ENCODE results near the gene SLC7A8. TPM values are rescaled to one million over a fixed set of nuclear protein-coding genes. Genes with fewer than 3 reads are reported as not detected.

Gene SLC7A8
- total and polyA plus RNA-seq, 11 donors: 7.3 to 34.1 (median 14.2) TPM

DNA sequence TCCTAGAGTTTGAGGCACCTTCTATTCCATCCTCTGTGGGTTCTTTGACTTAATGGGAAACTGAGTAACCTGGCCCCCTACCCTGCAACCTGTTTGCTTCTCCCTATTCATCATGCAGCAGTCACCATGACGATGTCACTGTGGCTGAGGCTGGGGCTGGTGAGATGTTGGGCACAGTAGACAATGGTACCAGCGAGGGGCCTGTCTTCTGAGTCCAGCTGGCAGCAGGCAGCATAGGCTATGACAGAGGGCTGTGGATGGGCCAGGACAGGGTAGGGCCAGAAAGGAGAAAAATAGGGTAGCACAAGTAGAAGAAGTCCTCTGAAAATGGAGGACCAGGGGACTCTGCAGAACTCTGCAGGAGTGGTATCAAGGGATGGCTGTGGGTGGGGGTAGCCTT, 80.7 kb downstream of the SLC7A8 start:
- 95 to 100% (median 98%) methylated on average over 2 of the region's 2 CpGs for WGBS, 4 donors
- DNase-seq: no peak
- Histone ChIP-seq H3K27me3 (no peaks in the 10 kb centered on the region), H3K4me3 (no peak overlapping the region), H3K4me1 (peaks cover 0 to 21% (median 4%) of the 10 kb centered on the region in 12 donors), H3K9me3 (no peaks in the 10 kb centered on the region), H3K27ac (no peak overlapping the region), H3K36me3 (peaks cover 0 to 21% (median 11%) of the 10 kb centered on the region in 9 donors)
- no peak for TF ChIP-seq POLR2A (IDR thresholded peaks at IDR 0.05)
- TF ChIP-seq, protein P1, sequence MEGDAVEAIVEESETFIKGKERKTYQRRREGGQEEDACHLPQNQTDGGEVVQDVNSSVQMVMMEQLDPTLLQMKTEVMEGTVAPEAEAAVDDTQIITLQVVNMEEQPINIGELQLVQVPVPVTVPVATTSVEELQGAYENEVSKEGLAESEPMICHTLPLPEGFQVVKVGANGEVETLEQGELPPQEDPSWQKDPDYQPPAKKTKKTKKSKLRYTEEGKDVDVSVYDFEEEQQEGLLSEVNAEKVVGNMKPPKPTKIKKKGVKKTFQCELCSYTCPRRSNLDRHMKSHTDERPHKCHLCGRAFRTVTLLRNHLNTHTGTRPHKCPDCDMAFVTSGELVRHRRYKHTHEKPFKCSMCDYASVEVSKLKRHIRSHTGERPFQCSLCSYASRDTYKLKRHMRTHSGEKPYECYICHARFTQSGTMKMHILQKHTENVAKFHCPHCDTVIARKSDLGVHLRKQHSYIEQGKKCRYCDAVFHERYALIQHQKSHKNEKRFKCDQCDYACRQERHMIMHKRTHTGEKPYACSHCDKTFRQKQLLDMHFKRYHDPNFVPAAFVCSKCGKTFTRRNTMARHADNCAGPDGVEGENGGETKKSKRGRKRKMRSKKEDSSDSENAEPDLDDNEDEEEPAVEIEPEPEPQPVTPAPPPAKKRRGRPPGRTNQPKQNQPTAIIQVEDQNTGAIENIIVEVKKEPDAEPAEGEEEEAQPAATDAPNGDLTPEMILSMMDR (IDR thresholded peaks at IDR 0.05): no peak
- no peak for ATAC-seq
- intact Hi-C loops (cut with DNase I): no loop called here

DNA sequence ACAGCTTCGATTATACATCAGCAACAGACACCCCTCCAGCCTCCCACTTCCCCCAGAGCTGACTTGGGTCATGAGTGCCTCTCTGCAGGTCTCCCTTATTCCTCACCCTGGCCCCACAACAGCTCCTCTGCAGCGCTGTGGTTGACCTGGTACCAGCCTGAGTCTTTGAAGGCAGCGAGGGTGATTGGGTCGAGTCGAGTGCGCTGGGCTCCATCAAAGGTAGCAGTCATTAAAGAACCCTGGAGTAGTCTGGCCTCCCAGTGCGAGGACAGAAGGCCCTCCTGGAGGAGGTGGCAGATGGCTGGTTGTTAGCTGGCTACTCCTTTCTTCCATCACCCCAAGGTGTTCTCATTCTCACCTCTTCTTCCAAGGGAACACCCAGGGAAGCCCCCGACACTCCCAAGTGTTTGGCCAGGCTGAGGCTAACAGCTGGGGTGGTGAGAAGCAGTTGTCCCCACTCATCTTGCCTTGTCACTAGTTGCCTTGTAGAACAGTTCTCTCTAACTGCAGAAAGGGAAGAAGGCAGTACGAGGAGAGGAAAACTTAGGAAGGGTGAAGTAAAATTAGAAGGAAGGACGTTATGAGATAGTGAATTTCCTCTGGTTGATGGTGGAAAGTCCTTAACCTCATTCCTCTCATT, 81.4 kb downstream of the SLC7A8 start:
- no peak for ATAC-seq
- Histone ChIP-seq H3K27me3 (no peaks in the 10 kb centered on the region), H3K36me3 (peaks cover 0 to 26% (median 14%) of the 10 kb centered on the region in 9 donors), H3K4me3 (no peak overlapping the region), H3K9me3 (no peaks in the 10 kb centered on the region), H3K27ac (no peak overlapping the region), H3K4me1 (peaks cover 0 to 28% (median 9%) of the 10 kb centered on the region in 12 donors)
- no peak for DNase-seq
- WGBS, 4 donors: 78 to 84% (median 82%) methylated on average over 7 to 10 of the region's 10 CpGs
- intact Hi-C loops (cut with DNase I): no loop called here
- TF ChIP-seq, protein P1 (IDR thresholded peaks at IDR 0.05): no peak
- TF ChIP-seq POLR2A (IDR thresholded peaks at IDR 0.05): no peak

DNA sequence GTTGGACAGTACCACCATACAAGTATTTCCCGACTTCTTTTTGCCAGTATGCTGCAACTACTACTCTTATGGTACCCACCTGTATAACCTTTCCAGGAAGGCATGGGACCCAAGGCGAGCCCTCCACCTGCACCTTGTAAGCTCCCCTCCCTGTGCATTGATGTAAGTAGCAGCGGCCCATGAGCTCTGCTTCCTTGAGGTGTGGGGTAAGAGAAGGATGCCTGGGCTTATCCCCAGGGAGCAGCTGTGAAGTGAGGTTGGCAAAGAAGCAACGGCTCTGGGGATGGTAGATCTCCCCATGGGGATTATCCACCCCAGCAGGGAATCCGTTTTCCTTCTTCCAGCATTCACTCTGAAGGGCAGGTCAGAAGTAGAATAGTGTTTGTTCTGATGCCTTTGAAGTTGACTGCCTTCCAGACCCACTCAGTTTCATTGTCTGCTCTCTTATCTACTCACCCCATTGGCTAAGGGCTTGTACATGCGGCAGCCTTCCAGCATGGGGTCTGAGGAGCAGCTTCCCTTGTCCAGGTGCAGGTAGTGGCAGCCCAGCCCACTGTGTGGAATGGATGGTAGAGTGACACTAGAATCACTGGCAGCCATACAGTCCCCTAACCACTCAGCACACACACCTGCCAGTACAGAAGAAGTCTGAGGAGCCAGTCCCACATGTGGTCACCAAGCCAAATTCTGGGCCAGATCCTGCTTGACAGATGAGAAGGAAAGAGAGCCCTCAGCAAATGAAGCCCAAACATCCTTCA, 82.1 kb downstream of the SLC7A8 start:
- no peaks in the 10 kb centered on the region for H3K27me3 ChIP-seq
- ATAC-seq (peak in 1 of 4 donors; percentile 6), DNase-seq (no peak)
- no peak for TF ChIP-seq POLR2A (IDR thresholded peaks at IDR 0.05)
- TF ChIP-seq, protein P1 (IDR thresholded peaks at IDR 0.05): no peak
- H3K4me3 ChIP-seq: no peak overlapping the region
- WGBS, 4 donors: 61 to 77% (median 72%) methylated on average over 6 of the region's 6 CpGs
- H3K4me1 ChIP-seq: peaks cover 0 to 35% (median 16%) of the 10 kb centered on the region in 12 donors
- no peaks in the 10 kb centered on the region for H3K9me3 ChIP-seq
- H3K36me3 ChIP-seq: peaks cover 0 to 26% (median 14%) of the 10 kb centered on the region in 9 donors
- intact Hi-C loops (cut with DNase I): no loop called here
- H3K27ac ChIP-seq: no peak overlapping the region

DNA sequence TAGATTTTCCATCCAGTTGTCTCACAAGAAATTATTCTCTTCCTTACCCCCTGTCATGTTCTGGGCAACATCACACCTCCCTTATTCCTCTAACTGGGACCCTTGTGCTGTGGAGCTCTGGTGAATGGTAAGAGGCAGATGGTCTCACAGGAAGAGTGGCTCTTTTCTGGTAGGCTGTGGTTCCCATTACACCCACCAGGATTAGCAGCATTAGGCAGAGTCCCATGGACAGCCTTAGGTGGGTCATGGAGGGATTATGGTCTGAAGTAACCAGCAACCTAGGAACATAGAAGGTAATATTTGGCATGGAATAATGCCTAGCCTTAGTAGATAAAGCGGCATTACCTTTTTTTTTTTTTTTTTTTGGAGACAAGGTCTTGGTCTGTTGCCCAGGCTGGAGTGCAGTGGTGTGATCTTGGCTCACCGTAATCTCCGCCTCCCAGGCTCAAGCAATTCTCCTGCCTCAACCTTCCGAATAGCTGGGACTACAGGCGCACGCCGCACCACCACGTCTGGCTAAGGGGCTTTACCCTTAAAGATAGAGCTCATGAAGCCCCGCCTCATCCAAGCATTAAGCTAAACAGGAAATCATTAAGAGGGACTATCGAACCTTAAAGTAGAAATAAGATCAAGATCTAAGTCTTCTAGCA, 84.1 kb downstream of the SLC7A8 start:
- H3K36me3 ChIP-seq: peaks cover 0 to 26% (median 14%) of the 10 kb centered on the region in 9 donors
- no peak for TF ChIP-seq POLR2A (IDR thresholded peaks at IDR 0.05)
- TF ChIP-seq, protein P1 (IDR thresholded peaks at IDR 0.05): peak in 1 of 12 donors; percentile 15
- no peak for DNase-seq
- no peaks in the 10 kb centered on the region for H3K9me3 ChIP-seq
- no peak overlapping the region for H3K4me3 ChIP-seq
- peaks cover 0 to 40% (median 18%) of the 10 kb centered on the region in 12 donors for H3K4me1 ChIP-seq
- no peaks in the 10 kb centered on the region for H3K27me3 ChIP-seq
- H3K27ac ChIP-seq: no peak overlapping the region
- intact Hi-C loops (cut with DNase I): loop anchor here in 1 of 10 donors (10.0 kb wide), 1 partner anchor 205 kb away; the partner anchor contains the start of genes BCL2L2 and PPP1R3E
- ATAC-seq: no peak
- 54 to 68% (median 65%) methylated on average over 10 of the region's 10 CpGs for WGBS, 4 donors

Data from heart left ventricle (tissue), 16 donors.